GM06990 (cell line): ENCODE measurements around the gene POU6F2.

ENCODE experiments used
- DNase-seq: peaks from one replicate; pipeline ENCODE4 v3.0.0-alpha.2; 2011; ENCODE audit not compliant: insufficient read length; ENCODE audit errors: extremely low read depth
- H3K27me3 ChIP-seq: replicated peaks from 2 replicates; pipeline ENCODE4 v1.6.0; 2011; ENCODE audit warnings: low read length; ENCODE audit not compliant: control insufficient read depth, insufficient read depth
- H3K36me3 ChIP-seq: 2 replicates; pipeline ENCODE4 v1.5.1; 2011; ENCODE audit warnings: low read length; ENCODE audit not compliant: control insufficient read depth, insufficient read depth
- H3K4me3 ChIP-seq: replicated peaks from 2 replicates; pipeline ENCODE4 v1.5.1; 2011; ENCODE audit warnings: low read depth, mild to moderate bottlenecking, control low read depth, low read length
- TF ChIP-seq, protein P1 (sequence below): IDR thresholded peaks from 2 replicates; pipeline ENCODE4 v1.5.1; 2011; ENCODE audit warnings: low read length, control low read depth, mild to moderate bottlenecking, inconsistent platforms; ENCODE audit not compliant: insufficient read depth, poor library complexity, severe bottlenecking

POU6F2 gene

GRCh38 chr7:39168403-39169098, 190.8 kb downstream of the POU6F2 start:
- DNase-seq, result no peak
- H3K27me3 ChIP-seq, result no peaks in the 10 kb centered on the region; the same call in 1 of the 2 replicates
- TF ChIP-seq, protein P1, sequence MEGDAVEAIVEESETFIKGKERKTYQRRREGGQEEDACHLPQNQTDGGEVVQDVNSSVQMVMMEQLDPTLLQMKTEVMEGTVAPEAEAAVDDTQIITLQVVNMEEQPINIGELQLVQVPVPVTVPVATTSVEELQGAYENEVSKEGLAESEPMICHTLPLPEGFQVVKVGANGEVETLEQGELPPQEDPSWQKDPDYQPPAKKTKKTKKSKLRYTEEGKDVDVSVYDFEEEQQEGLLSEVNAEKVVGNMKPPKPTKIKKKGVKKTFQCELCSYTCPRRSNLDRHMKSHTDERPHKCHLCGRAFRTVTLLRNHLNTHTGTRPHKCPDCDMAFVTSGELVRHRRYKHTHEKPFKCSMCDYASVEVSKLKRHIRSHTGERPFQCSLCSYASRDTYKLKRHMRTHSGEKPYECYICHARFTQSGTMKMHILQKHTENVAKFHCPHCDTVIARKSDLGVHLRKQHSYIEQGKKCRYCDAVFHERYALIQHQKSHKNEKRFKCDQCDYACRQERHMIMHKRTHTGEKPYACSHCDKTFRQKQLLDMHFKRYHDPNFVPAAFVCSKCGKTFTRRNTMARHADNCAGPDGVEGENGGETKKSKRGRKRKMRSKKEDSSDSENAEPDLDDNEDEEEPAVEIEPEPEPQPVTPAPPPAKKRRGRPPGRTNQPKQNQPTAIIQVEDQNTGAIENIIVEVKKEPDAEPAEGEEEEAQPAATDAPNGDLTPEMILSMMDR, result no peak
- no peaks in the 10 kb centered on the region for H3K36me3 ChIP-seq
- H3K4me3 ChIP-seq, result no peak overlapping the region

DNA sequence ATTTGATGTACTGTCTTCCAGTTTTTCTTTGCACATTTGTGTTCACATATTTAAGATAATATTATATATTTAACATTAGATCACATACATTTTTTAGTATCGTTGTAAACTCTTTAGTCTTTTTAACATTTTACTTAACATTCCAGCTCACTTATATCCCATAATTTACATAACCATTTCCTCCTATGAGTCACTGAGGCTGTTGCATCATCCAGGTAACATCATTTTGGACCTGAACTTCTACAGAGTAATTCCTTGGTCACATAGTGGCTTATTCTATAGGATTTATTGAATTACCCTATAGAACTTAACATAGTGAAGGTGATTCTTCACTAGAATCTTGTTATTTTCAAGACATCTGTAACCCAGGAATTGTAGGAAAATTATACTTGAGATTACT, 194.4 kb downstream of the POU6F2 start:
- TF ChIP-seq, protein P1, result no peak
- Histone ChIP-seq H3K36me3 (no peaks in the 10 kb centered on the region), H3K4me3 (no peak overlapping the region), H3K27me3 (no peaks in the 10 kb centered on the region)
- no peak for DNase-seq

- TF ChIP-seq, protein P1, result no peak
- H3K36me3 ChIP-seq, result no peaks in the 10 kb centered on the region
- no peak for DNase-seq
- H3K27me3 ChIP-seq, result no peaks in the 10 kb centered on the region
- H3K4me3 ChIP-seq, result no peak overlapping the region
Observed at GRCh38 chr7:39181398-39181797, 203.7 kb downstream of the POU6F2 start.

- H3K36me3 ChIP-seq, result no peaks in the 10 kb centered on the region
- DNase-seq, result no peak
- TF ChIP-seq, protein P1, result no peak
- no peaks in the 10 kb centered on the region for H3K27me3 ChIP-seq
- H3K4me3 ChIP-seq, result no peak overlapping the region
Observed at GRCh38 chr7:39183796-39184195, 206.1 kb downstream of the POU6F2 start.

DNA sequence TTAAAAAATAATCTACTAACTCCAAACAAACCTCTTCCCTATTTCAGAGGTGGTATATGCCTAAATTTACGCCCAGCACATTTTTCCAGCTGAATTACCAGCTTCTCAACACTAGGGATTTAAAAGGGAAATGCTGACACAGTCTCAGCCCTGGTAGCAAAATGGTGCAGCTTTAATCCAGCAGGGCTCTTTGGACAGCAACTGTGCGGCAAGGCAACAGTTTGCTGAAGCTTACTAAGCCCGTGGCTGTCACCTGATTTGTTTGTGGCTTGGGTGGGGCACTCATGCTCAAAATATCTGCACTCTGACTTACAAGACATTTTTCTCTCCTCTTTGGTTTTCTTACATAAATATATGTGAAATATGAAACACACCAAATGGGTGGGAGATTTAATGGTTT, 206.7 kb downstream of the POU6F2 start:
- no peak for DNase-seq
- TF ChIP-seq, protein P1, result no peak
- no peaks in the 10 kb centered on the region for H3K27me3 ChIP-seq
- no peaks in the 10 kb centered on the region for H3K36me3 ChIP-seq
- no peak overlapping the region for H3K4me3 ChIP-seq

DNA sequence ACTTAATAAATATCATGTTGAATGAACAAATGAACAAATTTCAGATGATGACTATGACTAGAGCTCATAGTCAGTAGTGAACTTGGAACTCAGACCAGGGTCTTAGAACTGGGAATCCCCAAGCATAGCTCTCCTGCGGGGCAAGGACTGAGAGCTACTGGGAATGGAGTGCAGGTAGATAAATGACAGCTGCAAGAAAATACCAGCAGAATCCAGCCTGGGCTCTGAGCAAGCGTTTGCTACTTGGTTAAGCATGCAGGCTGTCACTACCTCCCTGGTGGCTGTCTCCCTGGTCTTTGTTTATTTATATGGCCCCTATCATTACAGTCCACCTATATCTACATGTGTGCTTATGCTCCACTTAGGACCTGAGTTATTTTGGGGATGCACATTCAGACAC, 208.4 kb downstream of the POU6F2 start:
- Histone ChIP-seq H3K27me3 (no peaks in the 10 kb centered on the region), H3K36me3 (no peaks in the 10 kb centered on the region), H3K4me3 (no peak overlapping the region)
- TF ChIP-seq, protein P1, result no peak
- DNase-seq, result no peak
